ENCODE results near the gene CDK2AP2.

Gene CDK2AP2

GRCh38 chr11:67522844-67523555, 15.0 kb upstream of the CDK2AP2 start, which contains the start of gene CABP2:
Gene CABP2 (minus strand): TSS chr11:67523446. CDS start chr11:67523326, 120 bp downstream.
- H3K9me2 ChIP-seq (ENCODE audit: low read depth, low read length), result no peaks in the 10 kb centered on the region
- H3K36me3 ChIP-seq (ENCODE audit: insufficient read depth, low read length), result no peaks in the 10 kb centered on the region
- H3K27ac ChIP-seq (ENCODE audit: low read depth, low read length, poor library complexity, severe bottlenecking), result no peak within 1 kb of the TSS
- no peak within 1 kb of the TSS for H3K9ac ChIP-seq (ENCODE audit: low read length)
- H3K79me2 ChIP-seq (ENCODE audit: insufficient read depth, low read length), result no peaks in the 10 kb centered on the region
- H4K20me1 ChIP-seq (ENCODE audit: insufficient read depth, low read length), result no peaks in the 10 kb centered on the region
- H3K4me3 ChIP-seq (ENCODE audit: low read depth, low read length, poor library complexity, severe bottlenecking), result no peak within 1 kb of the TSS
- H3K9me3 ChIP-seq (ENCODE audit: low read length), result no peaks in the 10 kb centered on the region
- peaks cover 11% of the 10 kb centered on the region; the same call in 1 of the 2 replicates for H3K27me3 ChIP-seq (ENCODE audit: insufficient read depth, low read length)
- H3F3A ChIP-seq (ENCODE audit: insufficient read depth, low read length), result no peaks in the 10 kb centered on the region
- H2AFZ ChIP-seq (ENCODE audit: low read length), result no peak within 1 kb of the TSS
- TF ChIP-seq CTCF (IDR thresholded peaks at IDR 0.05; ENCODE audit: low read length), result no peak
- no peak for TF ChIP-seq EZH2 (IDR thresholded peaks at IDR 0.05; ENCODE audit: borderline replicate concordance, low read length)
- H3K4me2 ChIP-seq (ENCODE audit: low read length), result no peak within 1 kb of the TSS
- H3K4me1 ChIP-seq (ENCODE audit: insufficient read depth, low read length, severe bottlenecking), result no peaks in the 10 kb centered on the region

- Histone ChIP-seq H3F3A (ENCODE audit: insufficient read depth, low read length) (no peaks in the 10 kb centered on the region), H3K4me3 (ENCODE audit: low read depth, low read length, poor library complexity, severe bottlenecking) (no peak overlapping the region), H3K4me2 (ENCODE audit: low read length) (no peak overlapping the region), H3K9me2 (ENCODE audit: low read depth, low read length) (no peaks in the 10 kb centered on the region), H2AFZ (ENCODE audit: low read length) (no peak overlapping the region), H3K27me3 (ENCODE audit: insufficient read depth, low read length) (peaks cover 11% of the 10 kb centered on the region; the same call in 1 of the 2 replicates), H3K27ac (ENCODE audit: low read depth, low read length, poor library complexity, severe bottlenecking) (no peak overlapping the region), H3K4me1 (ENCODE audit: insufficient read depth, low read length, severe bottlenecking) (no peaks in the 10 kb centered on the region), H3K9ac (ENCODE audit: low read length) (no peak overlapping the region), H3K36me3 (ENCODE audit: insufficient read depth, low read length) (no peaks in the 10 kb centered on the region), H4K20me1 (ENCODE audit: insufficient read depth, low read length) (no peaks in the 10 kb centered on the region), H3K79me2 (ENCODE audit: insufficient read depth, low read length) (no peaks in the 10 kb centered on the region), H3K9me3 (ENCODE audit: low read length) (no peaks in the 10 kb centered on the region)
- TF ChIP-seq EZH2 (IDR thresholded peaks at IDR 0.05; ENCODE audit: borderline replicate concordance, low read length) (no peak), CTCF (IDR thresholded peaks at IDR 0.05; ENCODE audit: low read length) (no peak)
Observed at GRCh38 chr11:67522338-67522737, 14.4 kb upstream of the CDK2AP2 start.

DNA sequence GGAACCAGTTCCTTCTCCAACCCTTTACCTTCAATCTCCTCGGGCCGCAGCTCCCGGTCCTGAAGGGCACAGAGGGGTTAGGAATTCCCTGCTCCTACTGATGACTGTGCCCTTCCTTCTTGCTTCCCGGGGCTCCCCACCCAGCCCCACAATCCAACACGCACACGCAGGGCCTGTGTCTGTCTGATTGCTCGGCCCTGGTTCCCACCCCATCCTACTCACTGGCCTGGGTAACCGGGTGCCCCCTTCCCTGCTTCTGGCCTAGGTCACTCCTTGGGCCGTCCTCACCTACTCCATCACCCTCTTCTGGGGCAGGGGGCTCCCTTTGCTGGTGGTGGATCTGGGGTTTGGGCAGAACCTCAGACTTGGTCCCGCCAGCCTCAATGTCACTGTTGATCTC, 14.0 kb upstream of the CDK2AP2 start:
- Histone ChIP-seq H3K4me1 (ENCODE audit: insufficient read depth, low read length, severe bottlenecking) (no peaks in the 10 kb centered on the region), H3K27me3 (ENCODE audit: insufficient read depth, low read length) (peaks cover 6% of the 10 kb centered on the region; the same call in 1 of the 2 replicates), H3K4me2 (ENCODE audit: low read length) (no peak overlapping the region), H3K9me2 (ENCODE audit: low read depth, low read length) (no peaks in the 10 kb centered on the region), H3K9ac (ENCODE audit: low read length) (no peak overlapping the region), H3F3A (ENCODE audit: insufficient read depth, low read length) (no peaks in the 10 kb centered on the region), H3K4me3 (ENCODE audit: low read depth, low read length, poor library complexity, severe bottlenecking) (no peak overlapping the region), H3K9me3 (ENCODE audit: low read length) (no peaks in the 10 kb centered on the region), H2AFZ (ENCODE audit: low read length) (no peak overlapping the region), H3K36me3 (ENCODE audit: insufficient read depth, low read length) (no peaks in the 10 kb centered on the region), H4K20me1 (ENCODE audit: insufficient read depth, low read length) (no peaks in the 10 kb centered on the region), H3K27ac (ENCODE audit: low read depth, low read length, poor library complexity, severe bottlenecking) (no peak overlapping the region), H3K79me2 (ENCODE audit: insufficient read depth, low read length) (no peaks in the 10 kb centered on the region)
- TF ChIP-seq CTCF (IDR thresholded peaks at IDR 0.05; ENCODE audit: low read length), result no peak
- no peak for TF ChIP-seq EZH2 (IDR thresholded peaks at IDR 0.05; ENCODE audit: borderline replicate concordance, low read length)
